ENCODE results near the gene HNRNPA2B1.

HNRNPA2B1 gene

DNA sequence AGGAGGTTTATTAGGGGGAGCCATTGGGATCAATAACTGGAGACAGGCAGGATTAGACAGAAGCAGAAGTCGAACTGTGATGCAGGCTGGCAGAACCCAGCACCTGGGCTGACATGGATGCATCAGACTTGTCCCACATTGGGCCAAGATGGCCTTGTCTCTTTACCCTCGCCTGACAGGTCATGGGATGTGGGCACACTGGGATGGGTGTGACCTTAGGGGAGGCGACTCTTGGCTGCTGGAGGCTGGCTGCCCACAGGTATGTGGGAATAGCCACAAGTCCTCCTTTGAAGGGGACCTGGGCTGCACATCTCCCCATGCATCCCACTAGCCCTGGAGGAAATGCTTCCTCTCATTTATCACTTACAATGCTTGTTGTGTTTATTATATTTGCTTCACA, 31.3 kb downstream of the HNRNPA2B1 start:
- Histone ChIP-seq H3K79me2 (ENCODE audit: insufficient read depth, low read length) (no peaks in the 10 kb centered on the region), H3K4me2 (ENCODE audit: low read depth, low read length, poor library complexity, severe bottlenecking) (no peak overlapping the region), H3K4me1 (ENCODE audit: insufficient read depth, low read length, poor library complexity, severe bottlenecking) (peaks cover 12% of the 10 kb centered on the region), H3K36me3 (ENCODE audit: insufficient read depth, low read length) (no peaks in the 10 kb centered on the region), H3K9me3 (ENCODE audit: insufficient read depth, low read depth, low read length) (no peaks in the 10 kb centered on the region), H3K9ac (ENCODE audit: low read depth, low read length, poor library complexity, severe bottlenecking) (no peak overlapping the region), H3K9me2 (replicated peaks; ENCODE audit: low read depth, low read length) (no peaks in the 10 kb centered on the region), H3K27me3 (ENCODE audit: insufficient read depth, low read length, poor library complexity, severe bottlenecking) (no peaks in the 10 kb centered on the region), H3F3A (ENCODE audit: low read depth) (no peaks in the 10 kb centered on the region), H2AFZ (ENCODE audit: low read length) (no peak overlapping the region), H3K4me3 (ENCODE audit: low read length, poor library complexity, severe bottlenecking) (no peak overlapping the region), H4K20me1 (ENCODE audit: insufficient read depth, low read length, poor library complexity, severe bottlenecking) (no peaks in the 10 kb centered on the region)
- no peak for TF ChIP-seq EZH2phosphoT487 (IDR thresholded peaks at IDR 0.05; ENCODE audit: borderline replicate concordance)
- TF ChIP-seq, protein P1, sequence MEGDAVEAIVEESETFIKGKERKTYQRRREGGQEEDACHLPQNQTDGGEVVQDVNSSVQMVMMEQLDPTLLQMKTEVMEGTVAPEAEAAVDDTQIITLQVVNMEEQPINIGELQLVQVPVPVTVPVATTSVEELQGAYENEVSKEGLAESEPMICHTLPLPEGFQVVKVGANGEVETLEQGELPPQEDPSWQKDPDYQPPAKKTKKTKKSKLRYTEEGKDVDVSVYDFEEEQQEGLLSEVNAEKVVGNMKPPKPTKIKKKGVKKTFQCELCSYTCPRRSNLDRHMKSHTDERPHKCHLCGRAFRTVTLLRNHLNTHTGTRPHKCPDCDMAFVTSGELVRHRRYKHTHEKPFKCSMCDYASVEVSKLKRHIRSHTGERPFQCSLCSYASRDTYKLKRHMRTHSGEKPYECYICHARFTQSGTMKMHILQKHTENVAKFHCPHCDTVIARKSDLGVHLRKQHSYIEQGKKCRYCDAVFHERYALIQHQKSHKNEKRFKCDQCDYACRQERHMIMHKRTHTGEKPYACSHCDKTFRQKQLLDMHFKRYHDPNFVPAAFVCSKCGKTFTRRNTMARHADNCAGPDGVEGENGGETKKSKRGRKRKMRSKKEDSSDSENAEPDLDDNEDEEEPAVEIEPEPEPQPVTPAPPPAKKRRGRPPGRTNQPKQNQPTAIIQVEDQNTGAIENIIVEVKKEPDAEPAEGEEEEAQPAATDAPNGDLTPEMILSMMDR (conservative IDR thresholded peaks at IDR 0.05; ENCODE audit: low read length) = no peak

DNA sequence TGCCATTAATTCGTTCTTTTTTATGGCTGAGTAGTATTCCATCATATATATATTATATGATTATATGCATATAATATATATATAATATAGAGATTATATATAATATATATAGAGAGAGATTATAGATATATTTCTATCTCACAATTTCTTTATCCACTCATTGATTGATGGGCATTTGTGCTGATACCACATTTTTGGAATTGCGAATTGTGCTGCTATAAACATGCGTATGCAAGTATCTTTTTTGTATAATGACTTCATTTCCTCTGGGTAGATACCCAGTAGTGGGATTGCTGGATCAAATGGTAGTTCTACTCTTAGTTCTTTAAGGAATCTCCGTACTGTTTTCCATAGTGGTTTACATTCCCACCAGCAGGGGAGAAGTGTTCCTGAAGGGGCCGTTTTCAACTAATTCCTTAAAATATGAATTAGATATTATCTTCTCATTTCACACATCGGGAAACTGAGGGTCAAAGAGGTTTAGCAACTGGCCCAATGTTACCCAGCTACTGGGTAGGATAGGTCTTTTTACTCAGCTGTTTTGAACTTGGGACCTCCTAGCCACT, 32.0 kb downstream of the HNRNPA2B1 start:
- Histone ChIP-seq H3K36me3 (ENCODE audit: insufficient read depth, low read length) (no peaks in the 10 kb centered on the region), H3K9me2 (replicated peaks; ENCODE audit: low read depth, low read length) (no peaks in the 10 kb centered on the region), H3K4me3 (ENCODE audit: low read length, poor library complexity, severe bottlenecking) (no peak overlapping the region), H3K9me3 (ENCODE audit: insufficient read depth, low read depth, low read length) (no peaks in the 10 kb centered on the region), H3K79me2 (ENCODE audit: insufficient read depth, low read length) (no peaks in the 10 kb centered on the region), H3K9ac (ENCODE audit: low read depth, low read length, poor library complexity, severe bottlenecking) (no peak overlapping the region), H3K27me3 (ENCODE audit: insufficient read depth, low read length, poor library complexity, severe bottlenecking) (no peaks in the 10 kb centered on the region), H3F3A (ENCODE audit: low read depth) (no peaks in the 10 kb centered on the region), H2AFZ (ENCODE audit: low read length) (no peak overlapping the region), H3K4me2 (ENCODE audit: low read depth, low read length, poor library complexity, severe bottlenecking) (no peak overlapping the region), H4K20me1 (ENCODE audit: insufficient read depth, low read length, poor library complexity, severe bottlenecking) (no peaks in the 10 kb centered on the region), H3K4me1 (ENCODE audit: insufficient read depth, low read length, poor library complexity, severe bottlenecking) (peaks cover 12% of the 10 kb centered on the region)
- TF ChIP-seq EZH2phosphoT487 (IDR thresholded peaks at IDR 0.05; ENCODE audit: borderline replicate concordance) = no peak
- TF ChIP-seq, protein P1 (conservative IDR thresholded peaks at IDR 0.05; ENCODE audit: low read length) = no peak

- H3K9me3 ChIP-seq (ENCODE audit: insufficient read depth, low read depth, low read length) = no peaks in the 10 kb centered on the region
- no peaks in the 10 kb centered on the region for H3K36me3 ChIP-seq (ENCODE audit: insufficient read depth, low read length)
- no peak overlapping the region for H2AFZ ChIP-seq (ENCODE audit: low read length)
- no peaks in the 10 kb centered on the region for H4K20me1 ChIP-seq (ENCODE audit: insufficient read depth, low read length, poor library complexity, severe bottlenecking)
- H3F3A ChIP-seq (ENCODE audit: low read depth) = no peaks in the 10 kb centered on the region
- peak overlapping the region; percentile 13 for H3K4me2 ChIP-seq (ENCODE audit: low read depth, low read length, poor library complexity, severe bottlenecking)
- H3K9ac ChIP-seq (ENCODE audit: low read depth, low read length, poor library complexity, severe bottlenecking) = no peak overlapping the region
- H3K4me1 ChIP-seq (ENCODE audit: insufficient read depth, low read length, poor library complexity, severe bottlenecking) = peaks cover 12% of the 10 kb centered on the region
- no peaks in the 10 kb centered on the region for H3K27me3 ChIP-seq (ENCODE audit: insufficient read depth, low read length, poor library complexity, severe bottlenecking)
- no peaks in the 10 kb centered on the region for H3K9me2 ChIP-seq (replicated peaks; ENCODE audit: low read depth, low read length)
- TF ChIP-seq EZH2phosphoT487 (IDR thresholded peaks at IDR 0.05; ENCODE audit: borderline replicate concordance) = no peak
- TF ChIP-seq, protein P1 (conservative IDR thresholded peaks at IDR 0.05; ENCODE audit: low read length) = no peak
- H3K4me3 ChIP-seq (ENCODE audit: low read length, poor library complexity, severe bottlenecking) = no peak overlapping the region
- H3K79me2 ChIP-seq (ENCODE audit: insufficient read depth, low read length) = no peaks in the 10 kb centered on the region
Measured at GRCh38 chr7:26167303-26167934, 33.1 kb downstream of the HNRNPA2B1 start.
